GM23248 (cell line): Measurements from ENCODE around the gene MAPK8. TPM values are rescaled to one million over a fixed set of nuclear protein-coding genes. Genes with fewer than 3 reads are reported as not detected.
A peak's percentile ranks its signal among the peaks of the same experiment; 100 is the strongest.

Source experiments
- DNase-seq: peaks from one replicate; pipeline ENCODE4 v3.0.0-alpha.2; 2015
- H2AFZ ChIP-seq: fragments of 200-600 bp; sonication (generic); 2 replicates; pipeline ENCODE4 v1.6.1; 2016; ENCODE audit warnings: antibody characterized with exemption
- H3F3A ChIP-seq: fragments of 200-600 bp; sonication (generic); 2 replicates; pipeline ENCODE4 v1.6.1; 2016; ENCODE audit warnings: mild to moderate bottlenecking, antibody characterized with exemption, mixed run types; ENCODE audit not compliant: insufficient read depth
- H3K27ac ChIP-seq: fragments of 200-600 bp; sonication (generic); 2 replicates; pipeline ENCODE4 v1.5.1; 2016; ENCODE audit warnings: mild to moderate bottlenecking
- H3K27me3 ChIP-seq: fragments of 200-600 bp; sonication (generic); replicated peaks from 2 replicates; pipeline ENCODE4 v1.6.1; 2016; ENCODE audit warnings: mild to moderate bottlenecking; ENCODE audit not compliant: insufficient read depth
- H3K36me3 ChIP-seq: fragments of 200-600 bp; sonication (generic); 2 replicates; pipeline ENCODE4 v1.6.1; 2016; ENCODE audit warnings: low read depth, mild to moderate bottlenecking
- H3K4me1 ChIP-seq: fragments of 200-600 bp; sonication (generic); 2 replicates; pipeline ENCODE4 v1.6.1; 2016; ENCODE audit warnings: mild to moderate bottlenecking; ENCODE audit not compliant: insufficient read depth
- H3K4me2 ChIP-seq: fragments of 200-600 bp; sonication (generic); one replicate; pipeline ENCODE4 v1.6.1; 2016; ENCODE audit warnings: mild to moderate bottlenecking; ENCODE audit not compliant: unreplicated experiment
- H3K4me3 ChIP-seq: fragments of 200-600 bp; sonication (generic); 2 replicates; pipeline ENCODE4 v1.5.1; 2016; ENCODE audit warnings: mild to moderate bottlenecking
- H3K79me2 ChIP-seq: fragments of 200-600 bp; sonication (generic); 2 replicates; pipeline ENCODE4 v1.6.1; 2016; ENCODE audit warnings: mild to moderate bottlenecking; ENCODE audit not compliant: insufficient read depth
- H3K9ac ChIP-seq: fragments of 200-600 bp; sonication (generic); 2 replicates; pipeline ENCODE4 v1.6.1; 2016; ENCODE audit warnings: mild to moderate bottlenecking
- H3K9me2 ChIP-seq: fragments of 200-600 bp; sonication (generic); 2 replicates; pipeline ENCODE4 v1.6.1; 2016; ENCODE audit warnings: mixed run types, mild to moderate bottlenecking, moderate library complexity; ENCODE audit not compliant: insufficient read depth
- H3K9me3 ChIP-seq: fragments of 200-600 bp; sonication (generic); one replicate; pipeline ENCODE4 v1.6.1; 2017; ENCODE audit warnings: low read depth
- H4K20me1 ChIP-seq: fragments of 200-600 bp; sonication (generic); 2 replicates; pipeline ENCODE4 v1.6.0; 2016; ENCODE audit not compliant: insufficient read depth
- EZH2 ChIP-seq: fragments of 200-600 bp; sonication (generic); IDR thresholded peaks from 2 replicates; pipeline ENCODE4 v1.6.1; 2018; ENCODE audit warnings: antibody characterized with exemption, mild to moderate bottlenecking; ENCODE audit not compliant: insufficient read depth, poor library complexity, severe bottlenecking
- EZH2phosphoT487 ChIP-seq: fragments of 200-600 bp; sonication (generic); IDR thresholded peaks from 2 replicates; pipeline ENCODE4 v1.6.1; 2018; ENCODE audit warnings: antibody characterized with exemption, moderate library complexity, mild to moderate bottlenecking, low read depth; ENCODE audit not compliant: insufficient read depth
- WGBS, 2 experiments: methylation state at CpG; one replicate each; pipeline ENCODE4 v1.1.6; 2015 to 2017; ENCODE audit warnings: low lambda C conversion rate in 2 of 2, low coverage in 1 of 2; ENCODE audit errors: missing lambda C conversion rate in 2 of 2; 5-methylcytosine and 5-hydroxymethylcytosine counted together
- in situ Hi-C: fragments of 300-500 bp; cut with MboI; formaldehyde crosslinking; loops from 2 replicates; pipeline ENCODE4 v1.15.0; 2020
- polyA plus RNA-seq: library from polyadenylated mRNA; unstranded; fragments of >200 nt; fragmentation: Nextera tagmentation; extraction: Ambion mirVana; gene quantifications from 2 replicates; pipeline ENCODE4 v1.2.1, GENCODE V29; 2016
- total RNA-seq: library from RNA; depleted of rRNA; stranded (reverse); fragments of >200 nt; shearing (Covaris generic); gene quantifications from 2 replicates; pipeline ENCODE4 v1.2.3, GENCODE V29; 2014

Gene MAPK8
- total and polyA plus RNA-seq, 2 experiments from 2014 or later, result 44.4 to 78.7 TPM

DNA sequence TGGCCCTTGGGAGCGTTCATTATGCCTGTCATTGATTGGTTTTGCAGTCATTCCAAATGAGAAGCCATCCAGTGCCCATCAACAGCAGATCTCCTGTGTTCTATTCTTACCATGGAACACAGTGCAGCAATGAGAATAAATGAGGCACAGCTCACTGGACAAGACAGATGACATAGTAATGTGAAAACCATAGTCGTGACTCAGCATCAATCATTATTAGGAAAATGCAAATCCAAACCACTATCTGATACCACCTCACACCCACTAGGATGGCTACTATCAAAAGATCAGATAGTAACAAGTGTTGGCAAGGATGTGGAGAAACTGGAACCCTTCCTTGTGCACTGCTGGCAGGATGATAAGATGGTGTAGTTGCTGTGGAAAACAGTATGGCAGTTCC lies 153.7 kb downstream of the MAPK8 start:
- in situ Hi-C loops, result no loop called here
- H3K27ac ChIP-seq, result no peak overlapping the region
- H4K20me1 ChIP-seq, result no peaks in the 10 kb centered on the region
- no peaks in the 10 kb centered on the region for H3K4me1 ChIP-seq
- H3K4me3 ChIP-seq, result no peak overlapping the region
- WGBS, 2 experiments, result 91 to 93% methylated on average over 2 of the region's 2 CpGs
- H3K79me2 ChIP-seq, result peaks cover 14% of the 10 kb centered on the region; the same call in 1 of the 2 replicates
- H3K9ac ChIP-seq, result no peak overlapping the region
- no peaks in the 10 kb centered on the region for H3F3A ChIP-seq
- no peaks in the 10 kb centered on the region for H3K9me2 ChIP-seq
- H3K9me3 ChIP-seq, result no peaks in the 10 kb centered on the region
- H3K27me3 ChIP-seq, result no peaks in the 10 kb centered on the region
- H3K4me2 ChIP-seq, result no peak overlapping the region
- H3K36me3 ChIP-seq, result no peaks in the 10 kb centered on the region
- no peak for DNase-seq
- H2AFZ ChIP-seq, result no peak overlapping the region
- TF ChIP-seq EZH2, result no peak
- TF ChIP-seq EZH2phosphoT487, result no peak

DNA sequence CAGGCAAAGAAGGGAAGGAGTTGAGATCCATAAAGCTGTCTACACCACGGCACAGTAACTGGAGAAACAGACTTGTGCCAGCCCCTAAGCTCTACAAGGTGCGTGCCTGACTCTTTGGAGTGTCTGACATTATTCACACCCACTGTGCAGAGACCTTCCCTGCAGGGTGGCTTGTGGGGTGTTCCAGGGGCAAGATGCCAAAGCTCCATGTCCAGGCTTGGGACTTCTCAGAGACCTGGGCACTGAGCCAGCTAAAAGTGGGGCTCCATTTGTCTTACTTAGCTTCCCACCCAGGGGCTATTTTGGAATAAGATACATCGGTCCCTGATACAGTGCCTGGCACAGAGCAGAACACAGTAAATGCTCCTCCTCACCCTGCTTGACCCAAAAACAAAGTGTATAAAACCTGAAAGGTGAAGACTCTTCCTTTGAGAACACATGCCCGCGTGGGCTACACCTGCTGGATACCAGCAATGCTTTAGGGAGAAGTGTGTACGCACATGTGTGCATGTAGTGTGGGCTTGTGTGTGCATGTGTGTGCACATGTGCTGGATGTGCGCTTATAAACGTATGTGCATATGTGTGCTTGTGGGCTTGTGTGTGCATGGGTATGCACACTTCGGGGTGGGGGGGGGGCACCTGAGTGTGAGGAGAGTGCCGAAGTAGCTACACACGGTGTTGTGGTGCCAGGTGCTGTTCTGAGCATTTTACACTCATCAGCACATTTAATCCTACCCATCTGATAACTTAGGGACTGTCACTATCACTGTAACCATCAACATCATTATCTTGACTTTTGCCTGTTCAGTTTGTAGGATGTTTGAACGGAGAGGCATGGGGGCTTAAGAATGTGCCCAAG lies 155.4 kb downstream of the MAPK8 start:
- Histone ChIP-seq H3K9me2 (no peaks in the 10 kb centered on the region), H2AFZ (no peak overlapping the region), H3K9me3 (no peaks in the 10 kb centered on the region), H3K36me3 (no peaks in the 10 kb centered on the region), H3K4me1 (no peaks in the 10 kb centered on the region), H3K27me3 (no peaks in the 10 kb centered on the region), H3K9ac (no peak overlapping the region), H4K20me1 (no peaks in the 10 kb centered on the region), H3K4me2 (no peak overlapping the region), H3K79me2 (peaks cover 25% of the 10 kb centered on the region), H3K27ac (no peak overlapping the region), H3F3A (no peaks in the 10 kb centered on the region), H3K4me3 (no peak overlapping the region)
- no peak for DNase-seq
- in situ Hi-C loops, result no loop called here
- TF ChIP-seq EZH2 (no peak), EZH2phosphoT487 (no peak)
- 95 to 96% methylated on average over 12 of the region's 12 CpGs for WGBS, 2 experiments

DNA sequence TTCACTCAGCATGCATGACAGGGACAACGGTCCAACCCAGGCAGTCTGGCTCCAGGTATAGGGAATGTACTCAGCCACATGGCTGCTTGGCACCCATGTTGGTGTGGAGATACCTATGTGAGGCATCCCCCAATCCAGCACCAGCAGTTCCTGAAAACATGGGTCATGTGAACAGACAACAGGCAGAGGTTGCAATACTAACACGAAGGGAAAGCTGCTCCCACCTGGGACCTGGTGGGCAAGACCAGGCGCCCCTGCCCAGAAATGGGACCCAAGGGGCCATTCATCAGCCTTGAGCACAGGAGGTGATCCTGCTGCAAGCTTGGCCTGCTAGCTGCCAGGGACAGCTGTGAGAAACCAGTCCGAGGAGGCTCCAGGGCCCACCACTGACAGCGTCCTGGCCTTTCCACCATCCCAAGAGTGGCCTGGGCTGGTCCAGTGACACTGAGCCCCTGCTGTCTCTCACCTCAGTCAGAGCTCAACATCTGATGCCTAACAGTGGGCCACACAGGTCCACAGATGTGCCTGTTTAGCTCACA lies 156.1 kb downstream of the MAPK8 start:
- no peak overlapping the region for H3K4me3 ChIP-seq
- H3K27ac ChIP-seq, result no peak overlapping the region
- H3K27me3 ChIP-seq, result no peaks in the 10 kb centered on the region
- in situ Hi-C loops, result no loop called here
- DNase-seq, result no peak
- H3K4me1 ChIP-seq, result no peaks in the 10 kb centered on the region
- H3K79me2 ChIP-seq, result peaks cover 32% of the 10 kb centered on the region
- H3K4me2 ChIP-seq, result no peak overlapping the region
- H2AFZ ChIP-seq, result no peak overlapping the region
- no peak for TF ChIP-seq EZH2phosphoT487
- no peak for TF ChIP-seq EZH2
- H4K20me1 ChIP-seq, result no peaks in the 10 kb centered on the region
- H3K9me2 ChIP-seq, result no peaks in the 10 kb centered on the region
- no peaks in the 10 kb centered on the region for H3K36me3 ChIP-seq
- no peaks in the 10 kb centered on the region for H3K9me3 ChIP-seq
- 98 to 100% methylated on average over 5 of the region's 5 CpGs for WGBS, 2 experiments
- no peak overlapping the region for H3K9ac ChIP-seq
- H3F3A ChIP-seq, result no peaks in the 10 kb centered on the region

DNA sequence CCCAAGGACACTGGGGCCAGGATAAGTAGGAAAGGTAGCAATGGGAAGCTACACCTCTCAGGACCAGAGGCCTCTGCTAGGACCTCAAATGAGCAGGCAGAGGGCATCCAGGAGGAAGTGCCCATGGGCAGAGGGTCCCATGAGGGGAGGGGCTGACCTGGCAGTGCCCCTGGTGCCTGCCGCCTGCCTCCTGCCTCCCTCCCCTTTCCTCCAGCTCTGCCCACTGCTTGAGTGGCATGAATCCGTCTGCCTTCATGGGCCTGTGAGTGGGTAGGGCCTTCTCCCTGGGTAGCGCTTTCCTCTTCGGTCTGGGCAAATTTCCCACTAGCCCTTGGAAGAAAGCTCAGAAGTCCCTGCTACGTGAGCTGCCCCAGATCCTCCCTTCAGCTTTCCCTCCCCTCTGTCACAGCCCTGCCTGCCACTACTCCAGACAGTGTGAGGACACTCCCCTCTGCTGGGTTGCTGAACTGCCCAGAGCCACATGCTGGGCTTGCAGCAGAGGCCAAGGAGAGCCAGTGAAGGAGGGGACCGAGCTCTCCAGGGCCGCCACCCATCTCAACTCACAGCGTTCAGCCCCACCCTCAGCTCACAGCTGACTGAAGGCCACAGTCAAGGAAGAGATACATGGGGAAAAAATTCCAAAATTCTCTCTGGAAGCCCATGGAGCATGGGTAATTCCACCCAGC lies 157.0 kb downstream of the MAPK8 start:
- in situ Hi-C loops, result no loop called here
- no peak for TF ChIP-seq EZH2
- TF ChIP-seq EZH2phosphoT487, result no peak
- Histone ChIP-seq H3K79me2 (peaks cover 35% of the 10 kb centered on the region), H3K9me3 (no peaks in the 10 kb centered on the region), H3K4me1 (no peaks in the 10 kb centered on the region), H3K4me3 (no peak overlapping the region), H3K27ac (no peak overlapping the region), H3K27me3 (no peaks in the 10 kb centered on the region), H2AFZ (no peak overlapping the region), H3K9me2 (no peaks in the 10 kb centered on the region), H3K36me3 (no peaks in the 10 kb centered on the region), H3K4me2 (no peak overlapping the region), H3K9ac (no peak overlapping the region), H3F3A (no peaks in the 10 kb centered on the region), H4K20me1 (no peaks in the 10 kb centered on the region)
- 71 to 76% methylated on average over 8 of the region's 8 CpGs for WGBS, 2 experiments
- DNase-seq, result peak; percentile 46
